BJ (cell line): Measurements from ENCODE around the gene TOMM5. TPM values are rescaled to one million over a fixed set of nuclear protein-coding genes. Genes with fewer than 3 reads are reported as not detected.

ENCODE experiments used
- CTCF ChIA-PET: fragments of 350-600 bp; formaldehyde crosslinking; extraction: SDS; loops from one replicate; lab custom pipeline; 2021; ENCODE audit warnings: antibody characterized with exemption, inconsistent platforms; lab: Yijun Ruan, JAX
- POLR2A ChIA-PET: fragments of 300-600 bp; sonication (Branson Sonifier 250); formaldehyde crosslinking; extraction: SDS; loops from one replicate; lab custom pipeline; 2021; ENCODE audit warnings: antibody characterized with exemption; lab: Charles Lee
- DNase-seq: peaks from one replicate; pipeline ENCODE4 v3.0.0-alpha.2; 2011; ENCODE audit warnings: low read depth
- H3K27me3 ChIP-seq: 2 replicates; pipeline ENCODE4 v1.6.0; 2011; ENCODE audit warnings: low read length; ENCODE audit not compliant: control insufficient read depth, insufficient read depth
- H3K36me3 ChIP-seq: 2 replicates; pipeline ENCODE4 v1.5.1; 2011; ENCODE audit warnings: low read length; ENCODE audit not compliant: control insufficient read depth, insufficient read depth
- H3K4me3 ChIP-seq: 2 replicates; pipeline ENCODE4 v1.5.1; 2011; ENCODE audit warnings: low read depth, mild to moderate bottlenecking, control low read depth, low read length
- CTCF ChIP-seq: IDR thresholded peaks from 2 replicates; pipeline ENCODE4 v1.5.1; 2011; ENCODE audit warnings: low read depth, mild to moderate bottlenecking, control low read depth, inconsistent platforms, low read length, moderate library complexity; ENCODE audit not compliant: insufficient read depth
- polyA plus RNA-seq: library from polyadenylated mRNA; depleted of rRNA; stranded (reverse); fragments of >200 nt; gene quantifications from 2 replicates; pipeline ENCODE4 v1.2.3, GENCODE V29; 2011

TOMM5 gene
- polyA plus RNA-seq, 1 experiment: 109 TPM

GRCh38 chr9:37622462-37622861, 30.1 kb upstream of the TOMM5 start:
- ChIA-PET POLR2A (interaction anchor here (0.6 kb wide), 2 partner anchors 17 to 18 kb away, joined by 3 to 5 read pairs; no protein-coding TSS in a partner anchor), CTCF (no interaction called here)
- no peaks in the 10 kb centered on the region; the same call in 1 of the 2 replicates for H3K27me3 ChIP-seq
- no peaks in the 10 kb centered on the region for H3K36me3 ChIP-seq
- TF ChIP-seq CTCF: no peak
- no peak for DNase-seq
- H3K4me3 ChIP-seq: no peak overlapping the region

GRCh38 chr9:37621273-37622121, 29.1 kb upstream of the TOMM5 start:
- no peak overlapping the region for H3K4me3 ChIP-seq
- no peaks in the 10 kb centered on the region; the same call in 1 of the 2 replicates for H3K27me3 ChIP-seq
- ChIA-PET POLR2A (no interaction called here), CTCF (no interaction called here)
- no peak for DNase-seq
- TF ChIP-seq CTCF: no peak
- H3K36me3 ChIP-seq: no peaks in the 10 kb centered on the region

- no peaks in the 10 kb centered on the region for H3K27me3 ChIP-seq
- no peak overlapping the region for H3K4me3 ChIP-seq
- ChIA-PET POLR2A (no interaction called here), CTCF (interaction anchor here (0.6 to 0.7 kb wide), 2 partner anchors 15 to 479 kb away, joined by 3 read pairs; no protein-coding TSS in a partner anchor)
- TF ChIP-seq CTCF: no peak
- no peaks in the 10 kb centered on the region for H3K36me3 ChIP-seq
- no peak for DNase-seq
These were observed 28.0 kb upstream of the TOMM5 start for GRCh38 chr9:37620396-37620795.

- DNase-seq: no peak
- ChIA-PET POLR2A (no interaction called here), CTCF (interaction anchor here (0.7 kb wide), 1 partner anchor 479 kb away, joined by 3 read pairs; no protein-coding TSS in a partner anchor)
- Histone ChIP-seq H3K4me3 (no peak overlapping the region), H3K27me3 (no peaks in the 10 kb centered on the region), H3K36me3 (no peaks in the 10 kb centered on the region)
- no peak for TF ChIP-seq CTCF
These were observed 27.4 kb upstream of the TOMM5 start for GRCh38 chr9:37619806-37620205.

GRCh38 chr9:37618817-37619216, 26.4 kb upstream of the TOMM5 start:
- POLR2A ChIA-PET: no interaction called here
- DNase-seq: no peak
- Histone ChIP-seq H3K4me3 (no peak overlapping the region), H3K27me3 (no peaks in the 10 kb centered on the region), H3K36me3 (no peaks in the 10 kb centered on the region)
- TF ChIP-seq CTCF: no peak
- CTCF ChIA-PET: no interaction called here
